ENCODE results near the gene DEPDC5. TPM values are rescaled to one million over a fixed set of nuclear protein-coding genes. Genes with fewer than 3 reads are reported as not detected.

DEPDC5 gene
- total RNA-seq, 1 donor from 2014 or later, result 37.1 TPM

DNA sequence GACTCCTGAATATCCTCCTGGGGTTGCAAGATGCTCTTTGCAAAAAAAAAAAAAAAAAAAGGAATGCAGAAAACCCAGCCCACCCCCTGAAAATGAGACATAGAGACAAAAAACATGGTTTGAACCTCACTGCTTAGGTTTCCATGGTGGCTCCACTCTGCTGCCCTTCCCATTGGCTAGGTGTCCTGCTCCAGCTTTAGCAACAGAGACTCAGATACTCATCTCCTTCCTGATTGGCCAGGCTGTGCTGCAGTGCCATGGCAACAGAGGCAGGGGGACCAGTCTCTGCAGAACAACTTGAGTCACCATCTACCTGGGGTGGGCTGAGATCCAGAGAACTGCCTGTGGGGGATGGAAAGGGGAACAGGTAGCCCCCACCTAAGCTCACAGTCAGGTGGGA is 173.2 kb downstream of the DEPDC5 start:
- H4K20me1 ChIP-seq (ENCODE audit: low read depth), result no peaks in the 10 kb centered on the region
- H3K27ac Mint-ChIP-seq, result no peak overlapping the region
- H3F3A ChIP-seq (ENCODE audit: low read depth), result no peaks in the 10 kb centered on the region
- no peak overlapping the region for H3K4me3 ChIP-seq
- no peaks in the 10 kb centered on the region for H3K36me3 ChIP-seq
- no peaks in the 10 kb centered on the region for H3K27me3 ChIP-seq
- H3K27me3 Mint-ChIP-seq (ENCODE audit: insufficient read depth, low read depth), result peaks cover 5% of the 10 kb centered on the region
- peak; percentile 60 for DNase-seq (ENCODE audit: low spot score)
- H3K27ac ChIP-seq, result no peak overlapping the region
- no peaks in the 10 kb centered on the region for H3K9me3 ChIP-seq (ENCODE audit: low read depth)
- peaks cover 12% of the 10 kb centered on the region for H3K4me1 Mint-ChIP-seq
- H3K4me2 ChIP-seq, result no peak overlapping the region
- H3K9ac ChIP-seq, result no peak overlapping the region
- H3K4me1 ChIP-seq, result peaks cover 10% of the 10 kb centered on the region
- no peaks in the 10 kb centered on the region for H3K79me2 ChIP-seq (ENCODE audit: low read depth)
- no peak overlapping the region for H3K4me3 Mint-ChIP-seq
- H2AFZ ChIP-seq (replicated peaks), result no peak overlapping the region
- H3K36me3 Mint-ChIP-seq, result no peaks in the 10 kb centered on the region
- no peaks in the 10 kb centered on the region for H3K9me3 Mint-ChIP-seq
- TF ChIP-seq EZH2phosphoT487 (IDR thresholded peaks at IDR 0.05) (no peak), EZH2 (IDR thresholded peaks at IDR 0.05) (no peak)
- TF ChIP-seq, protein P1, sequence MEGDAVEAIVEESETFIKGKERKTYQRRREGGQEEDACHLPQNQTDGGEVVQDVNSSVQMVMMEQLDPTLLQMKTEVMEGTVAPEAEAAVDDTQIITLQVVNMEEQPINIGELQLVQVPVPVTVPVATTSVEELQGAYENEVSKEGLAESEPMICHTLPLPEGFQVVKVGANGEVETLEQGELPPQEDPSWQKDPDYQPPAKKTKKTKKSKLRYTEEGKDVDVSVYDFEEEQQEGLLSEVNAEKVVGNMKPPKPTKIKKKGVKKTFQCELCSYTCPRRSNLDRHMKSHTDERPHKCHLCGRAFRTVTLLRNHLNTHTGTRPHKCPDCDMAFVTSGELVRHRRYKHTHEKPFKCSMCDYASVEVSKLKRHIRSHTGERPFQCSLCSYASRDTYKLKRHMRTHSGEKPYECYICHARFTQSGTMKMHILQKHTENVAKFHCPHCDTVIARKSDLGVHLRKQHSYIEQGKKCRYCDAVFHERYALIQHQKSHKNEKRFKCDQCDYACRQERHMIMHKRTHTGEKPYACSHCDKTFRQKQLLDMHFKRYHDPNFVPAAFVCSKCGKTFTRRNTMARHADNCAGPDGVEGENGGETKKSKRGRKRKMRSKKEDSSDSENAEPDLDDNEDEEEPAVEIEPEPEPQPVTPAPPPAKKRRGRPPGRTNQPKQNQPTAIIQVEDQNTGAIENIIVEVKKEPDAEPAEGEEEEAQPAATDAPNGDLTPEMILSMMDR (IDR thresholded peaks at IDR 0.05), result no peak

DNA sequence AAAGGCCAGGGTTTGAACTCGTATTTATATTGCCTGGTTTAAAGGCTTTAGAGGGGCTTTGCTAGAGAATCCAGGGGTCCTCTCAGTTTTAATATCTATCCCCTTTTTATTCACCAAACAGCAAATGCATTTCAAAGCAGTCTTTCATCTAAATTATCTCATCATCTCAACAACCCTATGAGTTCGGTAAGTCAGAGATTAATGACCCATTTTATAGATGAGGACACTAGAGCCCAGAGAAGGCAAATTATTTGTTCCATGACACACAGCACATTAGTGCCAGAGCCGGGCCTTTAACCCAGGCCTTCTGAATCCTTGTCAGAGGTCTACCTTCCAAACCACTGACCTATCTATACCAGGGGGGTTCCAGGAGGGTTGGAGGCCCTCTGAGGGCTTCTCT is 173.7 kb downstream of the DEPDC5 start:
- Histone ChIP-seq H3K27me3 (no peaks in the 10 kb centered on the region), H3F3A (ENCODE audit: low read depth) (no peaks in the 10 kb centered on the region), H2AFZ (replicated peaks) (no peak overlapping the region), H3K4me1 (peaks cover 10% of the 10 kb centered on the region), H3K36me3 (no peaks in the 10 kb centered on the region), H4K20me1 (ENCODE audit: low read depth) (no peaks in the 10 kb centered on the region), H3K4me3 (no peak overlapping the region), H3K9ac (no peak overlapping the region), H3K79me2 (ENCODE audit: low read depth) (no peaks in the 10 kb centered on the region), H3K27ac (no peak overlapping the region), H3K4me2 (no peak overlapping the region), H3K9me3 (ENCODE audit: low read depth) (no peaks in the 10 kb centered on the region)
- no peak overlapping the region for H3K27ac Mint-ChIP-seq
- H3K36me3 Mint-ChIP-seq, result no peaks in the 10 kb centered on the region
- peaks cover 6% of the 10 kb centered on the region for H3K27me3 Mint-ChIP-seq (ENCODE audit: insufficient read depth, low read depth)
- H3K4me3 Mint-ChIP-seq, result no peak overlapping the region
- H3K4me1 Mint-ChIP-seq, result peaks cover 12% of the 10 kb centered on the region
- no peak for DNase-seq (ENCODE audit: low spot score)
- TF ChIP-seq, protein P1 (IDR thresholded peaks at IDR 0.05), result no peak
- TF ChIP-seq EZH2phosphoT487 (IDR thresholded peaks at IDR 0.05) (no peak), EZH2 (IDR thresholded peaks at IDR 0.05) (no peak)
- H3K9me3 Mint-ChIP-seq, result no peaks in the 10 kb centered on the region

DNA sequence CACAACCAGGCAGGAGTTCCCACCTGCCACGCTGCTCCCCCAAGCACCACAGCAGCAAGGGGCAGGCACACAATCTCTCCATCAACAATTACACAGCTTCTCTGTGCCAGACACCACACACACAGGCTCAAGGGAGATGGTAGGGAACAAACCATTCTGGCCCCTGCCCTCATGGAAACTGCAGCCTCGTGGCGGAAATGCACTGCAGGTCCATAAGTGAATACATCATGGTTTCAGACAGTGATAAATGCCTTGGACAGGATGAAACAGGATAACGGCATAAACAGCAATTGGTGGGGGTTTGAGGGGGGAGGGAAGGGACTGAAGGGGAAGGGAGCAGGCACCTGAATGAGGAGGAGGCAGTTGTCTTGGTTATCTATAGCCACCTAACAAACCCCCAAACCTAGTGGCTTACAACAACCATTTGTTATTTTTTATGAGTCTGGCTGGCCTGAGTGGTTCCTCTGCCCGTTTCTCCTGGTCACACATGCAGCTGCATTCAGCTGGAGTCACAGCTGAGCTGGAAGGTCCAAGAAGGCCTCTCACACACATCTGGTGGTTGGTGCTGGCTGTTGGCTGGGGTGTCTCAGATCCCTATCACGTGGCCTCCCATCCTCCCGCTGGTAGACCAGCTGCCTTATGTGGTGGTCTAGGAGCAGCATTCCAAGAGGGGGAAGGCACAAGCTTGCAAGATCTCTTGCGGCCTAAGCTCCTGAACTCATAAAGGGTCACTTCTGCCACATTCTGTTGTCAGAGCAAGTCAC is 175.5 kb downstream of the DEPDC5 start:
- H3F3A ChIP-seq (ENCODE audit: low read depth), result no peaks in the 10 kb centered on the region
- H4K20me1 ChIP-seq (ENCODE audit: low read depth), result no peaks in the 10 kb centered on the region
- Mint-ChIP-seq H3K9me3 (no peaks in the 10 kb centered on the region), H3K4me1 (peaks cover 12% of the 10 kb centered on the region), H3K27ac (peak overlapping the region; percentile 9), H3K27me3 (ENCODE audit: insufficient read depth, low read depth) (peaks cover 9% of the 10 kb centered on the region), H3K4me3 (no peak overlapping the region), H3K36me3 (no peaks in the 10 kb centered on the region)
- no peak for TF ChIP-seq EZH2phosphoT487 (IDR thresholded peaks at IDR 0.05)
- TF ChIP-seq, protein P1 (IDR thresholded peaks at IDR 0.05), result no peak
- TF ChIP-seq EZH2 (IDR thresholded peaks at IDR 0.05), result no peak
- no peak overlapping the region for H2AFZ ChIP-seq (replicated peaks)
- H3K27me3 ChIP-seq, result no peaks in the 10 kb centered on the region
- no peaks in the 10 kb centered on the region for H3K36me3 ChIP-seq
- no peak overlapping the region for H3K4me2 ChIP-seq
- no peak overlapping the region for H3K4me3 ChIP-seq
- H3K9ac ChIP-seq, result no peak overlapping the region
- H3K9me3 ChIP-seq (ENCODE audit: low read depth), result no peaks in the 10 kb centered on the region
- H3K79me2 ChIP-seq (ENCODE audit: low read depth), result no peaks in the 10 kb centered on the region
- no peak for DNase-seq (ENCODE audit: low spot score)
- H3K4me1 ChIP-seq, result peaks cover 10% of the 10 kb centered on the region
- H3K27ac ChIP-seq, result no peak overlapping the region

Data from neural progenitor cell (in vitro differentiated cells).